ENCODE results near the gene SF3B5. TPM values are rescaled to one million over a fixed set of nuclear protein-coding genes. Genes with fewer than 3 reads are reported as not detected.
"Not testable (repeated sequence)": the region's sequence is repeated elsewhere in the genome, so short reads cannot be mapped to it uniquely, and the experiment has no call there.

The SF3B5 gene
- total RNA-seq, 1 experiment from 2014 or later = 100 TPM

DNA sequence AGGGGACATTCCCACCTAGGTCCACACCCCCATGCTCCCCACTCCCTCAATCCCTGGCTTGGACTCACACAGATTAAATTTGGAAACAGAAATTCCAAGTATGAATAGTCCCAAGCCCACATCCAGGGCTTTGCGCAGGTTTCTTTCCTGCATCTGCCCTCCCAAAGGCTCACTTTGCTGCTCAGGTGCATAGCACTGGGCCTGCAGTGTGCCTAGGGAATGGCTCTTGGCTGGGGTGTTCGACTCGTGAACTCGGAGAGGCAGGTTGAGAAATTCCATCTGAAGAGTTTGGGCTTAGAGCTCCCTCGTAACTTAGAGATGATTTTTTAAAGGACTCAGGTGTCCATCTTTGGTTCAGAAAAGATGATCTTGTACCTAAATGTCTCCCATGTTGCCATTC is 14.8 kb upstream of the SF3B5 start:
- in situ Hi-C loops (cut with HindIII; ENCODE audit: low sequenced_read_pairs) = no loop called here
- DNase-seq (ENCODE audit: low spot score) = no peak

DNA sequence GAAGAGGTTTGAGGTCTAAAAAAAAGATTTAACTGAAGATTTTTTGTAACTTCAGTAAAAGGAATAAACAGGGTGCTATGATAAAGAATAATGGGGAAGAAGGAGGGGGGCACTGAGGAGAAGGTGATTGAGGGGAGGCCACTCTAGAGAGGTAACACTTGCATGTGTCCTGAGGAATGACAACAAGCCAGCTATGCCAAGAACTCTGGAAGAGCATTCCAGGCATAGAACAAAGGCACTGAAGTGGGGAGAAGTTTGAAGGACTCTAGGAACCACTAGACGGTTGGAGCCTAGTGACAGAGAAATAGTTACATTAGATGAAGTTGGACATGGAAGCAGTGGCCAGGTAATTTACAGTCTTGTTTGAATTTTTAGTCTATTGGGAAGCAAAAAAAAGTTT is 10.8 kb upstream of the SF3B5 start:
- DNase-seq (ENCODE audit: low spot score) = no peak
- in situ Hi-C loops (cut with HindIII; ENCODE audit: low sequenced_read_pairs) = no loop called here

DNA sequence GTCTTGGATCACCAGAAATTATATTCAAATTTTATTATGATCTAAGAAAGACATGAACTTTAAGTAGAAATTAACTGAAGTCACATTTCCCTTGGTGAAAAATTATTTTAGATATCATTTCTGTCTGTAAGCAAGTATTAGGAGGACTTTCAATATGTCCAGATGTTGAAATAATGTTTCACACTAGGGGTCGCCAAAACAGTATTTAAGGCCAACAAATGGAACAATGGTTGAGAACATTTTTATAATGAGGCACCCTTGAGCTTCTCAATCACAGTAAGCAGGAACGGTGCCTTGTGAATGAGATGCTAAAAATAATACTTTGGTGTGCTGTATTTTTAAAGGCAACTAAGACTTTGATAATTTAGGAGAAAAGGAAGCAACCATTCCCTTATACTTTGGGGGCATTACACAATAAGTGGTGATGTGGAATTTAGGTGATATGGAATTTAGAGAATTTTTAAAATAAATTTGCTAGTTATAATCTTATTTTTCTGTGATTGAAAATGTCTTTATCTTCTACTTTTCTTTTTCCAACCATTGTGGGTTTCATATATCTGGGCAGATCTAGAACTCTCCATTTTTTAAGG is 9.6 kb upstream of the SF3B5 start:
- peak; percentile 28 for DNase-seq (ENCODE audit: low spot score)
- in situ Hi-C loops (cut with HindIII; ENCODE audit: low sequenced_read_pairs) = no loop called here

DNA sequence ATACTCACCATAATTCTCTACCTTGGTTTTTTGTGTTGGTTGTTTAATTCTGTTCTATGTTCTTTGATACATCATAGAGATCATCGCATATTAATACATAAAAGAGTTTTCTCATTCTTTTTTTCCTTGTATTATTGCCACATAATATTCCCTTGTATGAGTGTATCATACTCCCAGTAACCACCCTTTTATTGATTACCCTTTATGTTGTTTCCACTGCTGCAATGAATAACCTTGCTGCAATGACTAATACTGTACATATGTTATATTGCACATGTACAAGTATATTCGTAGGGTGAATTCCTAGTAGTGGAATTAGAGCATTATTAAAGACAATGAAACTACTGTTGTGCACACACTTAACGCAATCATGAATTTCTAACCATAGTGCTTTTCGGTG is 9.1 kb upstream of the SF3B5 start:
- in situ Hi-C loops (cut with HindIII; ENCODE audit: low sequenced_read_pairs) = no loop called here
- no peak for DNase-seq (ENCODE audit: low spot score)

DNA sequence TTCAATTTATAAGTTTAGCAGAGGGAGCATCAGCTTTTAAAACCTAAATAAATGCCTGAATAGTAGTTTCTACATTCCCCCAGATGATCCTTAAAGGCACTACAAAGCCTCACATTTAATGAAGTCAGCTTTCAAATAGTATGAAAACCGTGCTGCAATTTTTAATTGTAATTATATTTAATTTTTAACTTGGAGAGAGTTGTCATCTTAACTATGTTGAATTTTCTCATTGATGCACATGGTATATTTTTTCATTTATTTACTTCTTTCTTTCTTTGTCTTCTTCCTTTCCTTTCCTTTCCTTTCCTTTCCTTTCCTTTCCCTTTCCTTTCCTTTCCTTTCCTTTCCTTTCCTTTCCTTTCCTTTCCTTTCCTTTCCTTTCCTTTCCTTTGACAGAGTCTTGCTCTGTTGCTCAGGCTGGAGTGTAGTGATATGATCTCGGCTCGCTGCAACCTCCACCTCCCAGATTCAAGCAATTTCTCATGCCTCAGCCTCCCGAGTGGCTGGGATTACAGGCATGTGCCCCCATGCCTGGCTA is 7.7 kb upstream of the SF3B5 start:
- in situ Hi-C loops (cut with HindIII; ENCODE audit: low sequenced_read_pairs) = no loop called here
- no peak for DNase-seq (ENCODE audit: low spot score)

DNA sequence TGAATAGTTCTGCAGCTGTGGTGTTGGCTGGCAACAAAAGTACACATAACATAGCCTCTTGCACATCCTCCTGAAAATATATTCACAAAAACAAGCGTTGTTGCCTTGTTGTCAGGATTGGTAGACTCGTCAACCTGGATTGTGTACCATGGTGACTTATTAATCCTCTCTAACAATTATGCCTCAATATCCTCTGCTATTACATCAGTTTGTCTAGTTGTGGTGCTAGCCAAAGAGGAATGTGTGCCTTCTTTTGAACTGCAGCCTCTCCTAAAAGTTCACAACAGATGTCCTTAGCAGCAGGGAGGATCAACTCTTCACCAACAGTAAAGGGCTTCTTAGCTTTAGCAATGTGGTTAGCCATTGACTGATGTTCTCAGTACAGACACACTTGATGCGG is 3.6 kb upstream of the SF3B5 start:
- in situ Hi-C loops (cut with HindIII; ENCODE audit: low sequenced_read_pairs) = no loop called here
- DNase-seq (ENCODE audit: low spot score) = no peak

DNA sequence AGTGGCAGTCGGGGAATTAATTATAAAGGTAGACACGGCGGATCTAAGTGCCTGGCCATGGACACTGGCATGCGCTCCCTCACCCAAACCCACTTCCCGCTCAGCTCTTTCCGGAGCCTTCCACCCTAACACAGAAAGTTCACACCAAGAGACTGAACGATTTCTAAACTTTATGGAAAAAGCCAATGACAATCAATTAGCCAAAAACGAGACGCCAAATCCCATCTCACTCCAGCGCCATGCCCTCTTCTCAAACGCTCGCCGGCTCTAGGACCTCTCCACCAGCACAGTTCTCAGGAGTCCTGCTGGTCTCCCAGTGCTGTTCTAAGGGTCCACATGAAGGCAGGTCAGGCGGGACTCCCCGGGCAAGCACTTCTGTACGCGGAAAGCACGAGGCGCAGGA is 641 bp downstream of the SF3B5 start:
- no peak for DNase-seq (ENCODE audit: low spot score)
- in situ Hi-C loops (cut with HindIII; ENCODE audit: low sequenced_read_pairs) = no loop called here

DNA sequence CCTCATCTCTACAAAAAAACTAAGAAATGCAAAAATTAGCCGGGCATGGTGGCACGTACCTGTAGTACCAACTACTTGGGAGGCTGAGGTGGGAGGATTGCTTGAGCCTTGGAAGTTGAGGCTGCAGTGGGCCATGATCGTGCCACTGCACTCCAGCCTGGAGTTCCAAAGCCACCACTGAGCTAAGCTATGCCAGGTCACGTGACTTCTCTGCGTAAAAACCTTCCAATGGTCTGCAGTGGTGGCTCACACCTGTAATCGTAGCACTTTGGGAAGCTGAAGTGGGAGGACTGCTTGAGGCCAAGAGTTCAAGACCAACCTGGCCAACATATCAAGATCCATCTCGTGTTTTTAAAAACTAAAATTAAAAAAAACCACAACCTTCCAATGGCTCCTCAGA is 1.7 kb downstream of the SF3B5 start:
- in situ Hi-C loops (cut with HindIII; ENCODE audit: low sequenced_read_pairs) = no loop called here

DNA sequence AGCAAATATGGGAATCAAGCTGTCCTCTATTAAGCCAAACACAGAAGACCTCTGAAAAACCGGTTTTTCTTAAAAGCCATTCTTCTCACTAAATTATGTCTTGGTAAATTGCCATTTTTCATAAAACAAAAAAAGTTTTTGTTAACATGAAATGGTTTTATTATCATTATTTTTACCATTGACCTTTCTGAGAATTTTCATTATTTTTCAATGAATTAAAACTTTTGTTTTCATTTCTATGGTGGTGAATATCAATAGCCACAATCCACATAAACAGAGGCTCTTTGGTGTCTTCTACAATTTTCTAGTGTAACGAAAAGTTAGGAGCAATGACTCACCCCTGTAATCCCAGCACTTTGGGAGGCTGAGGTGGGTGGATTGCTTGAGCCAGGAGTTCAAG is 2.1 kb downstream of the SF3B5 start:
- in situ Hi-C loops (cut with HindIII; ENCODE audit: low sequenced_read_pairs) = no loop called here
- DNase-seq (ENCODE audit: low spot score) = no peak

More for the DNA sequence above, 1.7 kb downstream of the SF3B5 start:
- no peak for DNase-seq (ENCODE audit: low spot score)

DNA sequence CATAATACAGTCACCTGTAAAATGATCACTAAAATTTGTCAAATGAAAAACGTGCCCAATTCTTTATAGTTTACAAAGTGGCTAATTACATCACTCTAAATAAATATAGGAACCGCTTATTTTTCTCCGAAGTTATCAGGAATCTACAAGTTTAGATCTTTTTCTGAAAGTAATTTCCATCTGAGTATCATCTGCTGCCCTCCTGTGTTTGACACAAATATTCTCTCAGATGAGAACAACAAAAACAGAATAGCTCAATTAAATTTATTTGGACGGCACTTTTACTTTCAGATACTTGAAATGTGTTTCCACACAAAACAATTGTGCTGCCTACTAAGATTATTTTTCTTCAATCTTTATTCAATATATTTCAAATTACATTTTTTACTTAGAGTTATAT is 5.0 kb downstream of the SF3B5 start:
- no peak for DNase-seq (ENCODE audit: low spot score)
- in situ Hi-C loops (cut with HindIII; ENCODE audit: low sequenced_read_pairs) = no loop called here

DNA sequence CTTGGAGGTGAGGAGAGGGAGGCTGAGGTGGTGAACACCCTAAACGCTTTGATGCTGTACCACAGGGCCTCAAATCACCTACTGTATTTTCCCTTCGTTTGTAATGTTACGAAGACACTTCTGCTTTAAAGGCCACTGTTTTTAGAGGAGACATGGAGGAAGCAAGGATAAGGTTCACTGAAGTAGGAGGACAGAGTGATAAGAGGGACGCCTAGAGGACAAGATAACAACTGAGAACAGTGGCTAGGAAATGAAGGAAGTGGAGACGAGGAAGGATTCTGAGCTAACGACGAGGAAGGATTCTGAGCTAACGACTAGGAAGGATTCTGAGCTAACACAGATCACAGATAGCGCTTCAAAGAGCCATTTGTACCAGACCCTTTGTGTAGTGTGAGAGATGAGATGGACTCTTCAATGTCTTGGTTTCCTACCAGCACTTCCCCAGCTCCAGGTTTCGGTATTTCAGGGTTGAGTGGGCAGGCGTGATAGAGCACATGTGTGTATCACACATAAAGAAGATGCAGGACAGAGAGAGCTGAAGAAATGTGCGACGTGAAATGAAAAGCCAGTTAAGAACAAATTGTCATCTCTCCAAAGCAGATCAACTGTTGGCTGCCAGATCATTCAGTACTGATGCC is 7.5 kb downstream of the SF3B5 start:
- in situ Hi-C loops (cut with HindIII; ENCODE audit: low sequenced_read_pairs) = no loop called here

DNA sequence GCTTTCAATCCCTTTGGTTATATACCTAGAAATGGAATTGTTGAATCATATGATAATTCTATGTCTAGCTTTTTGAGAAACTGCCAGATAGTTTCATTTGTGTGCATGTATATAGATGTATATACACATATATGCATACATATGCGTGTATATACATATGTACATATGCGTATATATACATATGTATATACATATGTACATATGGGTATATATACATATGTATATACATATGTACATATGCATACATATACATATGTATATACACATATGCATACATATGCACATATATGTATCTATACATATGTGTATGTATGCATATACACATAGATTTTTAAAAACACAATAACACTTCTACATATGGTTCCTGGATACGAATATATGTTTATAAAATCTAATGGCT is 8.4 kb downstream of the SF3B5 start:
- no peak for DNase-seq (ENCODE audit: low spot score)
- in situ Hi-C loops (cut with HindIII; ENCODE audit: low sequenced_read_pairs) = no loop called here

More for the DNA sequence above, 7.5 kb downstream of the SF3B5 start:
- no peak for DNase-seq (ENCODE audit: low spot score)

DNA sequence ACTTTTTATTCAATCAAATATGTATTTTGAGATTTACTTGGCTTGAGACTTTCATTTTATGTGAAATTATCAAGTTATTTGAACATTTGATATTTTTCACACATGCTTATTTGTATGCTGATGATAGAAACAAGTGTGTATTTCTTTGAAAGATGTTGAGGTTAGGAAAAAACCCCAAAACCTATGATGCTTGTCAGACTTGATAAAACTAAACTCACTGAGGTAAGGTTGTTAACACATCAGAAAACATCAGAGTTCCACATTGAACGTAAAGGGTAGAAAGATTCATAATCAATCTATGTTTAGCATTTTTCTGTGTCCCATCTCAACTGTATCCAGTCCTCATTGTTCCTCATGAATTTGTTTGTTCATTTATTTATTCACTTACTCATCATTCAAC is 12.2 kb downstream of the SF3B5 start:
- no peak for DNase-seq (ENCODE audit: low spot score)
- in situ Hi-C loops (cut with HindIII; ENCODE audit: low sequenced_read_pairs) = no loop called here

DNA sequence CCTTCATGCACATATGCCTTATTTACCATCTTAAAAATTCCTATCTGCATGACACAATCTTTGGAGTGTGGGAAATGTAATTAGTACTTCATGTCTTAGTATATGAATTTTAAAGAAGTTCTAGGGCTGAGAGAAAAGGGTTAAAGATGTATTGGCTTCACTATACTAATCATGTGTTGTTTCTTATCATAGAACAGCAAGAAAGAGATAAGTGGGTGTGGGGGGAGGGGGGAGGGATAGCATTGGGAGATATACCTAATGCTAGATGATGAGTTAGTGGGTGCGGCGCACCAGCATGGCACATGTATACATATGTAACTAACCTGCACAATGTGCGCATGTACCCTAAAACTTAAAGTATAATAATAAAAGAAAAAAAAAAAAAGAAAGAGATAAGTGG is 13.0 kb downstream of the SF3B5 start:
- in situ Hi-C loops (cut with HindIII; ENCODE audit: low sequenced_read_pairs); DNase-seq (ENCODE audit: low spot score): not testable (repeated sequence)

DNA sequence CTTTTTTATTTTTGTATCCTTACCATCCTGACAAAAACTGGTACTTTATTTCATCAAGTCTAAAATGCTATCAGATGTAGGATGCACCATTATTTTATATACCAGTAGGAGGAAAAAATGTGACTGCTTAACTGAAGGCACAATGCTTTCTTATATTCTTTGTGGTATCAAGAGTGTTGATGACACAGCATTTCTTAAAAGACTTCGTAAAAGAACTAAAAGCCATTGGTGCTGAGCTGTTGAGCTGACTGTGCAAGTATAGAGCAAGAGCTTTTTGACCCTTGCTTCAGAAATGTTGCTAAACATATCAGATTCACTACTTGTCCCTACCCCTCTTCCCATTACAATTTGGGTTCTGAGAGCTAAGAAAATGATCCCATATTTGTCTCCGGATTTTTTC is 17.5 kb downstream of the SF3B5 start:
- no peak for DNase-seq (ENCODE audit: low spot score)
- in situ Hi-C loops (cut with HindIII; ENCODE audit: low sequenced_read_pairs) = no loop called here

DNA sequence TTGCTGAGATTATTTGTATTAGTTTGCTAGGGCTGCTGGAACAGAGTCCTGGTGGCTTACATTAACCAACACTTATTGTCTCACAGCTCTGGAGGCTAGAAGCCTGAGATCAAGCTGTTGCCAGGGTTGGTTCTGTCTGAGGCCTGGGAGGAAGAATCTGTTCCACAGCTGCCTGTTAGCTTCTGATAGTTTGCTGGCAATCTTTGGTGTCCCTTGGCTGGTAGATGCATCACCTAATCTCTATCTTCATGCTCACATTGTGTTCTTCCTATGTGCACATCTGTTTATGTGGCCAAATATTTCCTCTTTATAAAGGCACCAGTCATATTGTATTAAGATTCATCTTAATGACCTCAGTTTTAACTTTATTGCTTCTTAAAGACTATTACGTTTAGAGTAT is 19.5 kb downstream of the SF3B5 start:
- in situ Hi-C loops (cut with HindIII; ENCODE audit: low sequenced_read_pairs) = no loop called here
- DNase-seq (ENCODE audit: low spot score) = no peak

DNA sequence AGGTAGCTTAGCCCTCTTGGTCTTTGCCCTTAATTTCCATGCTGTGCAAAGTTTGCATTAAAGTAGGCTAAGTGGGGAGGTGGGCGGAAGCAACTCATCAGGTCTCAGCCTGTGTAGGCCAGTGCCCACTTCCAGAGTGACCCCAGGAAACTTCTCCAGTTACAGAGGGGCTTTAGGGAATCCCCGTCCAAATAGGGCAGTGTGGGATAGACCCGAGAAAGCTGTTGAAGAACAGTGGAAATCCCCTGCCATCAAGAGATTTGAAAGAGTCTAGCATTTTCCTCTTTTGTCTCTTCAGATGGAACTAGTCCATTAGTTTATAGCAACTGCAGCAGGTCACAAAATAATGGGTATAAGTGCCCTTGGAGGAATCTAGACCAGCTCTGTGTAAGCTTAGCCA is 20.2 kb downstream of the SF3B5 start:
- in situ Hi-C loops (cut with HindIII; ENCODE audit: low sequenced_read_pairs) = no loop called here
- DNase-seq (ENCODE audit: low spot score) = no peak

DNA sequence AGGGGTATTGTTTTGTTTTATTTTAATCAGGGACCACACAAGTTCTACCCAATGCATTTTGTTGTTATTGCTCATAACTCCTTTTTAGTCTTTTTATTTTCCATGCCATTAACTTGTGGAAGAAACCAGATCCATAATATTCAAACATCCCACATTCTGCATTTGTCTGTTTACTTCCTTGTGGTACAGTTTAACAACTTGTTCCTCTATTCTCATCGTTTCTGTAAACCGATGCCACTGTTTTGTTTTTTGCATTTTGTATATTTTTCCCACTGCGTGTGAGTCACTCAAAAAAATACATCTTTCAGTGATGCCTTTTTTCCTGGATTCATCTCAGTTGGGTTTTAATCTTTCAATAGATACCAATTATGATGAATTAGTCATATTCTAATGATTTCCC is 22.3 kb downstream of the SF3B5 start:
- DNase-seq (ENCODE audit: low spot score) = no peak
- in situ Hi-C loops (cut with HindIII; ENCODE audit: low sequenced_read_pairs) = no loop called here

DNA sequence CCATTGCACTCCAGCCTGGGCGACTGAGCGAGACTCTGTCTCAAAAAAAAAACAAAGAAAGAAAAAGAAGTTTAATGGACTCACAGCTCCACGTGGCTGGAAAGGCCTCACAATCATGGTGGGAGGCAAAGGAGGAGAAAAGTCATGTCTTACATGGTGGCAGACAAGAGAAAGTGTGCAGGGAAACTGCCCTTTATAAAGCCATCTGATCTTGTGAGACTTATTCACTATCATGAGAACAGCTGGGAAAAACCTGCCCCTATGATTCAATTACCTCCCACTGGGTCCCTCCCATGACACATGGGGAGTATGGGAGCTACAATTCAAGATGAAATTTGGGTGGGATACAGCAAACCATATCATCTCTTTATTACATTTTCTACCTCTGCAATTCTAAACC is 25.9 kb downstream of the SF3B5 start:
- DNase-seq (ENCODE audit: low spot score) = no peak
- in situ Hi-C loops (cut with HindIII; ENCODE audit: low sequenced_read_pairs) = no loop called here

DNA sequence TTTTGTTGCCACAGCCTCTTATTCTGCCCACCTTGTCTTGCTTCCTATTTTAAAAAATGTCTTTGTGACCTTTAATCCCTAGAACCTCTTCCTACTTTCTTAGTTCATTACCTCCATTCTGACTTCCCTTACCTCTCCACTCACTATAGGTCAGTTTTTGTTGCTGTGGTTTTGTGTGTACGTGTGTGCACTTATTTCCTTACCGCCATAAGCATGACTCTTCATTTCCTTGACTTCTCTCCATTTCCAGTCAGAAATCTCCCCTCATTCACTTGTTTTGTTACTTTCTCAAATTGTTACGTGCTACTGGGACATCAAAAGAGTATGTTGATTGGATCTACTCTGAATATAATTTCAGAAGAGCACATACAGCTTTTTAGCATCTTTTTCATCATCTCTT is 26.6 kb downstream of the SF3B5 start:
- in situ Hi-C loops (cut with HindIII; ENCODE audit: low sequenced_read_pairs) = no loop called here
- no peak for DNase-seq (ENCODE audit: low spot score)

All from G401 (cell line).